Endodermal cell (in vitro differentiated cells): ENCODE results near the gene AP2S1. TPM values are rescaled to one million over a fixed set of nuclear protein-coding genes. Genes with fewer than 3 reads are reported as not detected.

Source experiments
- DNase-seq: peaks from one replicate; pipeline ENCODE4 v3.0.0-alpha.2; 2017
- H3K27ac ChIP-seq: 2 replicates; pipeline ENCODE4 v1.5.1; 2013; ENCODE audit warnings: mild to moderate bottlenecking, low read depth, low read length, moderate library complexity
- H3K27me3 ChIP-seq: 2 replicates; pipeline ENCODE4 v1.6.1; 2013; ENCODE audit warnings: mild to moderate bottlenecking, low read length, moderate library complexity; ENCODE audit not compliant: insufficient read depth, control insufficient read depth, poor library complexity, severe bottlenecking
- H3K36me3 ChIP-seq: 2 replicates; pipeline ENCODE4 v1.7.0; 2013; ENCODE audit warnings: mild to moderate bottlenecking, low read length, moderate library complexity; ENCODE audit not compliant: control insufficient read depth, insufficient read depth
- H3K4me1 ChIP-seq: one replicate; pipeline ENCODE4 v1.7.0; 2013; ENCODE audit warnings: low read length; ENCODE audit not compliant: control insufficient read depth, insufficient read depth
- H3K4me3 ChIP-seq: 2 replicates; pipeline ENCODE4 v1.5.1; 2013; ENCODE audit warnings: mild to moderate bottlenecking, low read length, moderate library complexity
- H3K9ac ChIP-seq: 2 replicates; pipeline ENCODE4 v1.6.1; 2013; ENCODE audit warnings: mild to moderate bottlenecking, low read length, moderate library complexity; ENCODE audit not compliant: poor library complexity, severe bottlenecking; ENCODE audit errors: extremely low read depth
- H3K9me3 ChIP-seq: 2 replicates; pipeline ENCODE4 v1.6.1; 2013; ENCODE audit warnings: mild to moderate bottlenecking, low read length, moderate library complexity; ENCODE audit not compliant: control insufficient read depth
- H3K27ac Mint-ChIP-seq: 2 replicates; pipeline ENCODE4 v1.8.0; 2020; ENCODE audit warnings: mixed read lengths
- H3K27me3 Mint-ChIP-seq: 2 replicates; pipeline ENCODE4 v1.8.0; 2021; ENCODE audit warnings: mild to moderate bottlenecking, mixed read lengths; ENCODE audit not compliant: insufficient read depth
- H3K36me3 Mint-ChIP-seq: 2 replicates; pipeline ENCODE4 v1.8.0; 2020; ENCODE audit warnings: low read depth, mixed read lengths
- H3K4me1 Mint-ChIP-seq: 2 replicates; pipeline ENCODE4 v1.8.0; 2020; ENCODE audit warnings: mixed read lengths
- H3K4me3 Mint-ChIP-seq: 2 replicates; pipeline ENCODE4 v1.8.0; 2020; ENCODE audit warnings: mild to moderate bottlenecking, moderate library complexity, mixed read lengths
- H3K9me3 Mint-ChIP-seq: 2 replicates; pipeline ENCODE4 v1.8.0; 2020; ENCODE audit warnings: mild to moderate bottlenecking, mixed read lengths
- WGBS, 2 experiments: methylation state at CpG; one replicate each; pipeline versions ENCODE4 v1.1.5 to v1.1.7; 2013; ENCODE audit warnings: missing lambda C conversion rate in 2 of 2, mixed read lengths in 1 of 2; ENCODE audit not compliant: insufficient coverage in 1 of 2, insufficient read length in 1 of 2; 5-methylcytosine and 5-hydroxymethylcytosine counted together
- total RNA-seq, 2 donors: library from RNA; stranded (reverse); fragmentation: NEBNext Ultra II Directional in 1 of 2; extraction: Animal tissue kit (Norgen Biotek cat#: 25700) in 1 of 2; gene quantifications; 2 replicates in 1 of 2; 3 replicates in 1 of 2; pipeline ENCODE4 v1.2.1, GENCODE V29; 2021
- TF ChIP-seq, protein P1 (sequence below): fragments of 200-600 bp; sonication (generic); conservative IDR thresholded peaks from 2 replicates; pipeline ENCODE4 v1.5.0; 2021; ENCODE audit warnings: antibody characterized with exemption, mild to moderate bottlenecking

AP2S1 gene
- total RNA-seq, 2 donors from 2014 or later, result 162 to 214 TPM

DNA sequence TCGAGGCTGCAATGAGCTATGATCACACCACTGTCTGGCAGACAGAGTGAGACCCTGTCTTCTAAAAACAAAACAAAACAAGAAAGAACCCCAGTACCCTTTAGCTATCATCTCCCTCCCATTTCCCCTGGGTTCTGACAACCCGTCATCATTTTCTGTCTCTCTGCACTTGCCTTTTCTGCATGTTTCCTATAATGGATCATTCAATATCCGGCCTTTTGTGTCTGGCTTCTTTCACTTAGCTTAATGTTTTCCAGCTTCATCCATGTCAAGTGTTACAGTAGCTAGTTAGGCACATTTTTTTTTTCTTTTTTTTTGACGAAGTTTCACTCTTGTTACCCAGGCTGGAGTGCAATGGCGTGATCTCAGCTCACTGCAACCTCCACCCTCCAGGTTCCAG lies 16.5 kb downstream of the AP2S1 start:
- H3K4me3 ChIP-seq, result no peak overlapping the region
- H3K27ac ChIP-seq, result no peak overlapping the region
- H3K36me3 ChIP-seq, result peaks cover 16% of the 10 kb centered on the region
- TF ChIP-seq, protein P1, sequence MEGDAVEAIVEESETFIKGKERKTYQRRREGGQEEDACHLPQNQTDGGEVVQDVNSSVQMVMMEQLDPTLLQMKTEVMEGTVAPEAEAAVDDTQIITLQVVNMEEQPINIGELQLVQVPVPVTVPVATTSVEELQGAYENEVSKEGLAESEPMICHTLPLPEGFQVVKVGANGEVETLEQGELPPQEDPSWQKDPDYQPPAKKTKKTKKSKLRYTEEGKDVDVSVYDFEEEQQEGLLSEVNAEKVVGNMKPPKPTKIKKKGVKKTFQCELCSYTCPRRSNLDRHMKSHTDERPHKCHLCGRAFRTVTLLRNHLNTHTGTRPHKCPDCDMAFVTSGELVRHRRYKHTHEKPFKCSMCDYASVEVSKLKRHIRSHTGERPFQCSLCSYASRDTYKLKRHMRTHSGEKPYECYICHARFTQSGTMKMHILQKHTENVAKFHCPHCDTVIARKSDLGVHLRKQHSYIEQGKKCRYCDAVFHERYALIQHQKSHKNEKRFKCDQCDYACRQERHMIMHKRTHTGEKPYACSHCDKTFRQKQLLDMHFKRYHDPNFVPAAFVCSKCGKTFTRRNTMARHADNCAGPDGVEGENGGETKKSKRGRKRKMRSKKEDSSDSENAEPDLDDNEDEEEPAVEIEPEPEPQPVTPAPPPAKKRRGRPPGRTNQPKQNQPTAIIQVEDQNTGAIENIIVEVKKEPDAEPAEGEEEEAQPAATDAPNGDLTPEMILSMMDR, result no peak
- peaks cover 6% of the 10 kb centered on the region for H3K9me3 Mint-ChIP-seq
- H3K9me3 ChIP-seq, result peaks cover 6% of the 10 kb centered on the region
- no peak for DNase-seq
- no peak overlapping the region for H3K27ac Mint-ChIP-seq
- H3K9ac ChIP-seq, result no peak overlapping the region
- H3K4me1 ChIP-seq, result no peaks in the 10 kb centered on the region
- peaks cover 14% of the 10 kb centered on the region for H3K36me3 Mint-ChIP-seq
- WGBS, 2 experiments, result 89 to 97% methylated on average over 4 to 5 of the region's 5 CpGs
- H3K4me3 Mint-ChIP-seq, result no peak overlapping the region
- peaks cover 55% of the 10 kb centered on the region for H3K27me3 Mint-ChIP-seq
- no peaks in the 10 kb centered on the region for H3K4me1 Mint-ChIP-seq
- peaks cover 36% of the 10 kb centered on the region for H3K27me3 ChIP-seq

DNA sequence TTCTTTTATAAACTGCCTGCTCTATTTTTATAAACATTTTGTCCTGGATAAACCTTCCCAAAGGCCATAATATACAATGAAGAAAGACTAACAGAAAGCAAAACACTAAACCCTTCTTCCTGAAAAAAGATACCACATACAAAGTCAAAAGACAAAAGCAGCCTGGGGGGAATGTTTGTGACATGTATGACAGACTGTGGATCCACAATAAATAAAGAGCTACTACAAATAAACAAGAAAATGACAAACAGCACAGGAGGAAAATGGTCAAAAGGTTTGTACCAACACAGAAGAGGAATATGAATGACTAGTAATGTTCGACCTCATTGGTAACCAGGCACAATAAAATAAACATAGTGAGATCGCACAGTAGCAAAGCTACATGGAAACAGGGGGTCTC lies 19.8 kb downstream of the AP2S1 start:
- TF ChIP-seq, protein P1, result no peak
- H3K4me3 ChIP-seq, result no peak overlapping the region
- Mint-ChIP-seq H3K9me3 (peaks cover 6% of the 10 kb centered on the region), H3K27me3 (peaks cover 83% of the 10 kb centered on the region), H3K27ac (no peak overlapping the region), H3K36me3 (no peaks in the 10 kb centered on the region), H3K4me3 (no peak overlapping the region), H3K4me1 (no peaks in the 10 kb centered on the region)
- H3K4me1 ChIP-seq, result no peaks in the 10 kb centered on the region
- H3K27me3 ChIP-seq, result peaks cover 65% of the 10 kb centered on the region
- H3K27ac ChIP-seq, result no peak overlapping the region
- no peak for DNase-seq
- H3K9ac ChIP-seq, result no peak overlapping the region
- no peaks in the 10 kb centered on the region for H3K36me3 ChIP-seq
- 94% methylated on average over 2 of the region's 2 CpGs for WGBS, 2 experiments
- peaks cover 6% of the 10 kb centered on the region for H3K9me3 ChIP-seq

DNA sequence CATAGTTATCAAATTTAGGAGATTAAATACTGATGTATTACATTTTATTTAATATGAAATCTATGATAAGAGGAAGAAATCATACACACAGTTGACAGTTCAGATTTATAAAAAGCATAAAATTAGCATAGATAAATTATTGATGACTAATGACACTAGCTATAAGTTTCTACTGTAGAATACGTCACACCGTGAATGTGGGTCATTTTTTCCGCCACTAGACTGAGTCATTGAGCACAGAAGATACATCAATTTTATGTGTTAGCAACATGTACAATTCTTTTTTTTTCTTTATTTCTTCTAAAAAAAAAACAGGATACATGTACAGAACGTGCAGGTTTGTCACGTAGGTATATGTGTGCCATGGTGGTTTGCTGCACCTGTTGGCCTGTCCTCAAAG lies 22.2 kb downstream of the AP2S1 start:
- H3K9ac ChIP-seq, result no peak overlapping the region
- no peaks in the 10 kb centered on the region for H3K36me3 Mint-ChIP-seq

More for the DNA sequence above, 22.2 kb downstream of the AP2S1 start:
- Mint-ChIP-seq H3K9me3 (peaks cover 8% of the 10 kb centered on the region), H3K4me3 (no peak overlapping the region), H3K27me3 (peaks cover 90% of the 10 kb centered on the region), H3K4me1 (no peaks in the 10 kb centered on the region), H3K27ac (no peak overlapping the region)
- TF ChIP-seq, protein P1, result no peak
- H3K27me3 ChIP-seq, result peaks cover 79% of the 10 kb centered on the region
- peaks cover 6% of the 10 kb centered on the region for H3K9me3 ChIP-seq
- H3K4me3 ChIP-seq, result no peak overlapping the region
- H3K36me3 ChIP-seq, result no peaks in the 10 kb centered on the region
- no peak for DNase-seq
- no peaks in the 10 kb centered on the region for H3K4me1 ChIP-seq
- no peak overlapping the region for H3K27ac ChIP-seq
- WGBS, 2 experiments, result 98 to 100% methylated on average over 3 to 5 of the region's 5 CpGs
